ENCODE measurements around the gene ITIH2. TPM values are rescaled to one million over a fixed set of nuclear protein-coding genes. Genes with fewer than 3 reads are reported as not detected.

Gene ITIH2
- total and polyA plus RNA-seq, 9 of the 15 experiments (the other 6 are each of a cell fraction or from before 2014, with no cell fraction given) = 0.66 TPM; not detected in 8

GRCh38 chr10:7657552-7657951 lies 45.6 kb upstream of the ITIH2 start:
- H3K79me2 ChIP-seq (ENCODE audit: control insufficient read depth, insufficient read depth, low read length) = no peaks in the 10 kb centered on the region
- H3K27me3 ChIP-seq (ENCODE audit: control insufficient read depth in 2 of 2, insufficient read depth in 2 of 2, low read length in 2 of 2) = peaks cover 2 to 11% of the 10 kb centered on the region in 2 experiments
- WGBS (ENCODE audit: insufficient coverage, low coverage, missing lambda C conversion rate) = 0% methylated on average over 2 of the region's 2 CpGs
- no peak for FAIRE-seq
- no peak overlapping the region for H3K4me2 ChIP-seq (ENCODE audit: insufficient read depth, low read length)
- in situ Hi-C loops (cut with MboI) (no loop called here), intact Hi-C loops (cut with micrococcal nuclease) (no loop called here)
- no peak overlapping the region for H3K27ac ChIP-seq (ENCODE audit: extremely low read depth, low read depth, low read length)
- BruUV-seq (replicated peaks) = no TSS peak
- no peak overlapping the region for H3K9ac ChIP-seq (ENCODE audit: insufficient read depth in 1 of 2, low read depth in 2 of 2, low read length in 2 of 2)
- ChIA-PET POLR2A (no interaction called here), CTCF (ENCODE audit: low intra/inter-chr PET ratio) (no interaction called here)
- no peak for DNase-seq (ENCODE audit: extremely low read depth in 1 of 4, low spot score in 3 of 4)
- no peak for ATAC-seq
- no peaks in the 10 kb centered on the region for H4K20me1 ChIP-seq (replicated peaks; ENCODE audit: control insufficient read depth, insufficient read depth, low read length)
- H2AFZ ChIP-seq (ENCODE audit: low read depth, low read length) = no peak overlapping the region
- no peaks in the 10 kb centered on the region for H3K9me1 ChIP-seq (ENCODE audit: control insufficient read depth, insufficient read depth, low read length)
- H3K4me3 ChIP-seq = no peak overlapping the region
- H3K4me1 ChIP-seq (replicated peaks in 1 of 2; ENCODE audit: control insufficient read depth in 2 of 2, insufficient read depth in 2 of 2, low read length in 2 of 2) = no peaks in the 10 kb centered on the region
- TF ChIP-seq BDP1 (IDR thresholded peaks at IDR 0.05; ENCODE audit: insufficient read depth, insufficient read length) (no peak), EWSR1 (IDR thresholded peaks at IDR 0.05; ENCODE audit: borderline replicate concordance, low read depth, partially characterized antibody) (no peak), KHSRP (IDR thresholded peaks at IDR 0.05) (no peak), TFE3 (CRISPR knock-in tag; IDR thresholded peaks at IDR 0.05) (peak; percentile 79), ZFP30 (CRISPR knock-in tag; IDR thresholded peaks at IDR 0.05; ENCODE audit: borderline replicate concordance) (no peak)
- H3K9me3 ChIP-seq (replicated peaks; ENCODE audit: control insufficient read depth, insufficient read depth, low read depth, low read length) = no peaks in the 10 kb centered on the region
- H3K36me3 ChIP-seq (ENCODE audit: control insufficient read depth, insufficient read depth, low read length) = no peaks in the 10 kb centered on the region

DNA sequence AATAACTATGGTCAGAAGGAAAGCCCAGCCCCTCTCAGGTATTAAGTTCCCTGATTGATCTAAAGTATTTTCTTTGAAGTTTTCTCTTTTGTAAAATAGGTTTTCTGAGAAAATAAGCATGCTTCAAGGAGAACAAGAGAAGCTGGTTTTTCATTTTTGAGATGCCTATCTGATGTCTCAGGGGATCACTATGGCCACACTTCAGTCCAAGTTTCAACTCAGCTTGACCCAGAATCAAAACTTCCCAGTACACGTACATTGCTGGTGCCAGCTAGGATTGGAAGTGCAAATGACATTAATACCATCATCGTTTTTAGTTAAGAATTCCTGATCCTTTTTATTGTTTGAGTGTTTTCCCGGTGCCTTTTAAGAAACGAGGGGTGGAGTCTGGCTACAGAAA lies 43.6 kb upstream of the ITIH2 start:
- BruUV-seq (replicated peaks) = no TSS peak
- POLR2A ChIA-PET = no interaction called here
- no peak overlapping the region for H3K27ac ChIP-seq (ENCODE audit: extremely low read depth, low read depth, low read length)
- in situ Hi-C loops (cut with MboI) = no loop called here
- TF ChIP-seq PRMT5 (CRISPR knock-in tag; IDR thresholded peaks at IDR 0.05) = no peak
- no peak for TF ChIP-seq HMG20B (CRISPR knock-in tag; IDR thresholded peaks at IDR 0.05)
- TF ChIP-seq, protein P1, sequence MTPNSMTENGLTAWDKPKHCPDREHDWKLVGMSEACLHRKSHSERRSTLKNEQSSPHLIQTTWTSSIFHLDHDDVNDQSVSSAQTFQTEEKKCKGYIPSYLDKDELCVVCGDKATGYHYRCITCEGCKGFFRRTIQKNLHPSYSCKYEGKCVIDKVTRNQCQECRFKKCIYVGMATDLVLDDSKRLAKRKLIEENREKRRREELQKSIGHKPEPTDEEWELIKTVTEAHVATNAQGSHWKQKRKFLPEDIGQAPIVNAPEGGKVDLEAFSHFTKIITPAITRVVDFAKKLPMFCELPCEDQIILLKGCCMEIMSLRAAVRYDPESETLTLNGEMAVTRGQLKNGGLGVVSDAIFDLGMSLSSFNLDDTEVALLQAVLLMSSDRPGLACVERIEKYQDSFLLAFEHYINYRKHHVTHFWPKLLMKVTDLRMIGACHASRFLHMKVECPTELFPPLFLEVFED (CRISPR knock-in tag; conservative IDR thresholded peaks at IDR 0.05) = no peak
- no peak for TF ChIP-seq ETV1 (tag; conservative IDR thresholded peaks at IDR 0.05; ENCODE audit: low read depth)
- no peak for TF ChIP-seq ELF2 (CRISPR knock-in tag; IDR thresholded peaks at IDR 0.05)
- no peak for TF ChIP-seq CXXC5 (CRISPR knock-in tag; IDR thresholded peaks at IDR 0.05)
- no peak overlapping the region for H2AFZ ChIP-seq (ENCODE audit: low read depth, low read length)
- CTCF ChIA-PET (ENCODE audit: low intra/inter-chr PET ratio) = no interaction called here
- DNase-seq (ENCODE audit: extremely low read depth in 1 of 4, low spot score in 3 of 4) (no peak), FAIRE-seq (no peak), ATAC-seq (no peak)
- 0% methylated on average over 4 of the region's 4 CpGs for WGBS (ENCODE audit: insufficient coverage, low coverage, missing lambda C conversion rate)
- H3K36me3 ChIP-seq (ENCODE audit: control insufficient read depth, insufficient read depth, low read length) = no peaks in the 10 kb centered on the region
- no peaks in the 10 kb centered on the region for H3K9me1 ChIP-seq (ENCODE audit: control insufficient read depth, insufficient read depth, low read length)
- no peaks in the 10 kb centered on the region for H4K20me1 ChIP-seq (replicated peaks; ENCODE audit: control insufficient read depth, insufficient read depth, low read length)
- no peak overlapping the region for H3K9ac ChIP-seq (ENCODE audit: insufficient read depth in 1 of 2, low read depth in 2 of 2, low read length in 2 of 2)
- H3K27me3 ChIP-seq (ENCODE audit: control insufficient read depth in 2 of 2, insufficient read depth in 2 of 2, low read length in 2 of 2) = peaks cover 6 to 11% of the 10 kb centered on the region in 2 experiments
- no peaks in the 10 kb centered on the region for H3K9me3 ChIP-seq (replicated peaks; ENCODE audit: control insufficient read depth, insufficient read depth, low read depth, low read length)
- H3K4me1 ChIP-seq (replicated peaks in 1 of 2; ENCODE audit: control insufficient read depth in 2 of 2, insufficient read depth in 2 of 2, low read length in 2 of 2) = no peaks in the 10 kb centered on the region
- no peak overlapping the region for H3K4me2 ChIP-seq (ENCODE audit: insufficient read depth, low read length)
- no peak overlapping the region for H3K4me3 ChIP-seq
- no peaks in the 10 kb centered on the region for H3K79me2 ChIP-seq (ENCODE audit: control insufficient read depth, insufficient read depth, low read length)
- intact Hi-C loops (cut with micrococcal nuclease) = no loop called here

All from K562 (cell line).